NCI-H345 (cell line): ENCODE measurements around the gene OAS3.
"Not testable (repeated sequence)": the region's sequence is repeated elsewhere in the genome, so short reads cannot be mapped to it uniquely, and the experiment has no call there.

ENCODE experiments used
- DNase-seq: peaks from one replicate; lab custom pipeline; 2025; lab: John Stamatoyannopoulos, UW

Gene OAS3

GRCh38 chr12:112980491-112981158 is 42.4 kb downstream of the OAS3 start:
- DNase-seq, result no peak

- no peak for DNase-seq
Observed at GRCh38 chr12:112985642-112986290, 47.5 kb downstream of the OAS3 start.

GRCh38 chr12:112986291-112986800 is 48.1 kb downstream of the OAS3 start:
- no peak for DNase-seq

- no peak for DNase-seq
Observed at GRCh38 chr12:112987561-112987960, 49.3 kb downstream of the OAS3 start.

- no peak for DNase-seq
Observed at GRCh38 chr12:112988224-112988623, 50.0 kb downstream of the OAS3 start.

GRCh38 chr12:112988823-112989385 is 50.6 kb downstream of the OAS3 start:
- not testable (repeated sequence) for DNase-seq

- no peak for DNase-seq
Observed at GRCh38 chr12:112989806-112990205, 51.5 kb downstream of the OAS3 start.

- peak; percentile 55 for DNase-seq
Observed at GRCh38 chr12:112992541-112993398, 54.5 kb downstream of the OAS3 start.

GRCh38 chr12:112995008-112995407 is 56.7 kb downstream of the OAS3 start:
- DNase-seq, result no peak

GRCh38 chr12:112996501-112996900 is 58.2 kb downstream of the OAS3 start:
- DNase-seq, result no peak

GRCh38 chr12:112997506-112997905 is 59.2 kb downstream of the OAS3 start:
- DNase-seq, result no peak

- peak; percentile 13 for DNase-seq
Observed at GRCh38 chr12:112998987-112999767, 60.9 kb downstream of the OAS3 start.

GRCh38 chr12:113000433-113000832 is 62.2 kb downstream of the OAS3 start:
- DNase-seq, result no peak

- DNase-seq, result no peak
Observed at GRCh38 chr12:113002155-113002554, 63.9 kb downstream of the OAS3 start.

- no peak for DNase-seq
Observed at GRCh38 chr12:113002676-113003075, 64.4 kb downstream of the OAS3 start.

GRCh38 chr12:113003636-113004035 is 65.4 kb downstream of the OAS3 start:
- no peak for DNase-seq

- no peak for DNase-seq
Observed at GRCh38 chr12:113005762-113006161, 67.5 kb downstream of the OAS3 start.

GRCh38 chr12:113006206-113006605 is 67.9 kb downstream of the OAS3 start:
- no peak for DNase-seq

GRCh38 chr12:113006641-113007040 is 68.4 kb downstream of the OAS3 start:
- no peak for DNase-seq

GRCh38 chr12:113007166-113007565 is 68.9 kb downstream of the OAS3 start:
- no peak for DNase-seq

- DNase-seq, result no peak
Observed at GRCh38 chr12:113010701-113011100, 72.4 kb downstream of the OAS3 start.

- no peak for DNase-seq
Observed at GRCh38 chr12:113014565-113014964, 76.3 kb downstream of the OAS3 start.
